Measurements from ENCODE around the gene DSN1.

DSN1 gene

DNA sequence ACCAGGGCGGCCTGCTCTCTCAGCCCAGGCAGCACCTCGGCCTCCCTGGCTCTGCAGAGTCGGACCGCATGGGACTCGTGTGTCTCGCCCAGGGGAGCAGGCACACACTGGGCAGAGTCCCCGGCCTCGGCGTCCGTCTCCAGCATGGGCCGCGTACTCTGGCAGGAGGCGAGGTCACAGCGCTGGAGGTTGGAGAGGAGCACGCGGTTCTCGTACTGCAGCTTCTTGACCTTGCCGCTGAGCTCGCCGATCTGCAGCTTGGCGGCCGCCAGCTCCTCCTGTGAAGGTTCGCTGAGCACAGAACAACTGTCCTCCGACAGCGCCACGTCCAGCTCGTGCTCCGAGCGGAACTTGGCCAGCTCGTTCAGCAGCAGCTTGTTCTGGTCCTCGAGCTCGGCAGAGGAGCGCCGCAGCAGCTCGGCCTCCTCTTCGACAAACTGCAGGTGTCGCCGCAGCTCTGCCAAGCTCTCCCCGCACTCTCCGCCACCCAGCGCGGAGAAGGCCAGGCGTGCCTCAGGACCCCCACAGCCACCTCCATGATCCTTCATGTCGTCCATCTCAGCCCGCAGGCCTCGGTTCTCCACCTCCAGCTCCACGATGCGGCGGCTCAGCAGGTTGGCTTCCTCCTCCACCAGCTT, 42.0 kb upstream of the DSN1 start:
- Histone ChIP-seq H3K9ac (ENCODE audit: low read length) (no peak overlapping the region), H3F3A (ENCODE audit: insufficient read depth, low read length) (no peaks in the 10 kb centered on the region), H3K4me2 (ENCODE audit: low read length) (no peak overlapping the region), H3K27ac (ENCODE audit: low read depth, low read length, poor library complexity, severe bottlenecking) (no peak overlapping the region), H3K27me3 (ENCODE audit: insufficient read depth, low read length) (no peaks in the 10 kb centered on the region), H4K20me1 (ENCODE audit: insufficient read depth, low read length) (no peaks in the 10 kb centered on the region), H2AFZ (ENCODE audit: low read length) (no peak overlapping the region), H3K79me2 (ENCODE audit: insufficient read depth, low read length) (no peaks in the 10 kb centered on the region), H3K36me3 (ENCODE audit: insufficient read depth, low read length) (peaks cover 15% of the 10 kb centered on the region; the same call in 1 of the 2 replicates), H3K4me1 (ENCODE audit: insufficient read depth, low read length, severe bottlenecking) (no peaks in the 10 kb centered on the region), H3K9me3 (ENCODE audit: low read length) (no peaks in the 10 kb centered on the region), H3K9me2 (ENCODE audit: low read depth, low read length) (no peaks in the 10 kb centered on the region), H3K4me3 (ENCODE audit: low read depth, low read length, poor library complexity, severe bottlenecking) (no peak overlapping the region)
- TF ChIP-seq CTCF (IDR thresholded peaks at IDR 0.05; ENCODE audit: low read length), result no peak
- no peak for TF ChIP-seq EZH2 (IDR thresholded peaks at IDR 0.05; ENCODE audit: borderline replicate concordance, low read length)

- no peaks in the 10 kb centered on the region for H3F3A ChIP-seq (ENCODE audit: insufficient read depth, low read length)
- no peaks in the 10 kb centered on the region for H3K9me3 ChIP-seq (ENCODE audit: low read length)
- no peaks in the 10 kb centered on the region for H3K9me2 ChIP-seq (ENCODE audit: low read depth, low read length)
- H3K27ac ChIP-seq (ENCODE audit: low read depth, low read length, poor library complexity, severe bottlenecking), result no peak overlapping the region
- peaks cover 15% of the 10 kb centered on the region; the same call in 1 of the 2 replicates for H3K36me3 ChIP-seq (ENCODE audit: insufficient read depth, low read length)
- H3K4me1 ChIP-seq (ENCODE audit: insufficient read depth, low read length, severe bottlenecking), result no peaks in the 10 kb centered on the region
- no peak overlapping the region for H3K4me2 ChIP-seq (ENCODE audit: low read length)
- TF ChIP-seq CTCF (IDR thresholded peaks at IDR 0.05; ENCODE audit: low read length) (no peak), EZH2 (IDR thresholded peaks at IDR 0.05; ENCODE audit: borderline replicate concordance, low read length) (no peak)
- H4K20me1 ChIP-seq (ENCODE audit: insufficient read depth, low read length), result no peaks in the 10 kb centered on the region
- no peak overlapping the region for H2AFZ ChIP-seq (ENCODE audit: low read length)
- H3K9ac ChIP-seq (ENCODE audit: low read length), result no peak overlapping the region
- H3K79me2 ChIP-seq (ENCODE audit: insufficient read depth, low read length), result no peaks in the 10 kb centered on the region
- H3K27me3 ChIP-seq (ENCODE audit: insufficient read depth, low read length), result no peaks in the 10 kb centered on the region
- no peak overlapping the region for H3K4me3 ChIP-seq (ENCODE audit: low read depth, low read length, poor library complexity, severe bottlenecking)
Observed at GRCh38 chr20:36812594-36813463, 39.3 kb upstream of the DSN1 start.

DNA sequence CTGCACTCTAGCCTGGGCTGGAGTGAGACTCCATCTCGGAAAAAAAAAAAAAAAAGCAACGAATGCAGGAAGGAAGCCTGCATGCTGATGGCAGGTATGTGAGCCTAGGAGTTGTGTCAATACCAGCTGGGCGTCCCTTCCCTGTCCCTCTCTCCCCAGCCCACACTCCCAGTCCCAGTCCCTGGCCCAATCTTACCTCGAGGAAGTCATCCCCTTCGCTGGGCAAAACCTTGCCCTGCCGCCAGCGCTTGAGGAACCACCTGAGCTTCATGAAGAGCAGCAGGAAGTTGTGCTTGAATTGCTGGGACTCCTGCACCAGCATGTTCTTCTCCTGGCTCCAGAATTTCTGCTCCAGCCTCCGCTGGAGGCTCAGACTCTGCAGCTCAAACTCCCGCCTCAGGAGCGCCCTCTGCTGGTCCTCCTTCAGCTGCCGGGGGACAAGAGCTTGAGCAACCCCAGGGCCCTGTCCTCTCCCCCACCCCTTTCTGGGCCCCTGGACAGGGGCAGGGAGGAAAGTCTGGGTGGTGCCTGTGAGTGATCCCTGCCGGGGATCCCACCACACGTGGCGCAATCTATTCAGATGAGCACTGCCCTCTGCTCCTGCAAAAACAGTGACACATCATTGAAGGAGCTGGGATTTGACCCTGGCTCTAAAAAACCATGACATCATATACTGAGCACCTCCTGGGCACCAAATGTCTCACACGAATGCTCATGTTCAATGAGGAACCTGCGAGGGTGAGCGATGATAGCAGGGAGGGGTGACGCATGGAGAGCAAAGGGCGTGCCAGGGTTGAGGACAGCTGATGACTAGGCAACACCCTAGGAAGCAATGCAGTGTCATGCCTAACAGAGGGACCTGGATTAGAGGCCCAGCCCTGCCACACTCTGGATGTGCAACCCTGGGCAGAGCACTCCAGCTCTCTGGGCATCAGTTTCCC, 35.0 kb upstream of the DSN1 start:
- Histone ChIP-seq H2AFZ (ENCODE audit: low read length) (no peak overlapping the region), H3K9me3 (ENCODE audit: low read length) (no peaks in the 10 kb centered on the region), H3K27me3 (ENCODE audit: insufficient read depth, low read length) (no peaks in the 10 kb centered on the region), H3K4me1 (ENCODE audit: insufficient read depth, low read length, severe bottlenecking) (no peaks in the 10 kb centered on the region), H3F3A (ENCODE audit: insufficient read depth, low read length) (no peaks in the 10 kb centered on the region), H3K4me2 (ENCODE audit: low read length) (no peak overlapping the region), H3K4me3 (ENCODE audit: low read depth, low read length, poor library complexity, severe bottlenecking) (no peak overlapping the region), H3K9me2 (ENCODE audit: low read depth, low read length) (no peaks in the 10 kb centered on the region), H3K79me2 (ENCODE audit: insufficient read depth, low read length) (no peaks in the 10 kb centered on the region), H3K36me3 (ENCODE audit: insufficient read depth, low read length) (peaks cover 21% of the 10 kb centered on the region; the same call in 1 of the 2 replicates), H3K9ac (ENCODE audit: low read length) (no peak overlapping the region), H4K20me1 (ENCODE audit: insufficient read depth, low read length) (no peaks in the 10 kb centered on the region), H3K27ac (ENCODE audit: low read depth, low read length, poor library complexity, severe bottlenecking) (no peak overlapping the region)
- TF ChIP-seq EZH2 (IDR thresholded peaks at IDR 0.05; ENCODE audit: borderline replicate concordance, low read length) (no peak), CTCF (IDR thresholded peaks at IDR 0.05; ENCODE audit: low read length) (peak; percentile 96)

Measured in OCI-LY1 (cell line).